PC-3 (cell line): Measurements from ENCODE around the gene EIF1. TPM values are rescaled to one million over a fixed set of nuclear protein-coding genes. Genes with fewer than 3 reads are reported as not detected.
"Not testable (repeated sequence)": the region's sequence is repeated elsewhere in the genome, so short reads cannot be mapped to it uniquely, and the experiment has no call there.

ENCODE experiments used
- ATAC-seq: fragments of 200-7000 bp; cut with Tn5 transposase; 2 replicates; pipeline ENCODE4 v1.9.1; 2020; ENCODE audit warnings: mild to moderate bottlenecking, moderate library complexity
- BruUV-seq: library from RNA; stranded (reverse); fragments of 400-500 nt; replicated peaks from 2 replicates; lab custom pipeline; 2021; lab: Mats Ljungman, UMichigan
- CTCF ChIA-PET: fragments of 300-600 bp; sonication (Branson Sonifier 250); formaldehyde crosslinking; loops from one replicate; lab custom pipeline; 2022; ENCODE audit warnings: antibody characterized with exemption; lab: Charles Lee
- POLR2A ChIA-PET: fragments of 300-600 bp; sonication (Branson Sonifier 250); formaldehyde crosslinking; loops from one replicate; lab custom pipeline; 2022; ENCODE audit warnings: antibody characterized with exemption; ENCODE audit not compliant: unreplicated experiment; lab: Charles Lee
- DNase-seq: peaks from one replicate; pipeline ENCODE4 v3.0.0-alpha.2; 2015
- H2AFZ ChIP-seq: fragments of 300-600 bp; sonication (generic); 2 replicates; pipeline ENCODE4 v1.6.0; 2016; ENCODE audit warnings: antibody characterized with exemption, low read length
- H3F3A ChIP-seq: fragments of 300-600 bp; sonication (generic); one replicate; pipeline ENCODE4 v1.6.0; 2017; ENCODE audit warnings: antibody characterized with exemption, low read length, control low read depth, mild to moderate bottlenecking; ENCODE audit not compliant: unreplicated experiment
- H3K27ac ChIP-seq: fragments of 300-600 bp; sonication (generic); 2 replicates; pipeline ENCODE4 v1.5.1; 2016; ENCODE audit warnings: mild to moderate bottlenecking, low read length
- H3K27me3 ChIP-seq: fragments of 300-600 bp; sonication (generic); 2 replicates; pipeline ENCODE4 v1.6.1; 2016; ENCODE audit warnings: low read length, mixed read lengths
- H3K36me3 ChIP-seq: fragments of 300-600 bp; sonication (generic); 2 replicates; pipeline ENCODE4 v1.6.1; 2016; ENCODE audit warnings: low read depth, mixed run types, low read length, mixed read lengths
- H3K4me1 ChIP-seq: fragments of 300-600 bp; sonication (generic); 2 replicates; pipeline ENCODE4 v1.5.1; 2016; ENCODE audit warnings: low read length; ENCODE audit not compliant: insufficient read depth
- H3K4me2 ChIP-seq: fragments of 300-600 bp; sonication (generic); 2 replicates; pipeline ENCODE4 v1.6.0; 2016; ENCODE audit warnings: low read length
- H3K4me3 ChIP-seq: fragments of 300-600 bp; sonication (generic); 2 replicates; pipeline ENCODE4 v1.5.1; 2016; ENCODE audit warnings: mild to moderate bottlenecking, low read length, mixed read lengths
- H3K79me2 ChIP-seq: fragments of 300-600 bp; sonication (generic); 2 replicates; pipeline ENCODE4 v1.6.1; 2017; ENCODE audit warnings: low read length, mixed read lengths
- H3K9ac ChIP-seq: fragments of 300-600 bp; sonication (generic); 2 replicates; pipeline ENCODE4 v1.6.0; 2016; ENCODE audit warnings: mild to moderate bottlenecking, low read length
- H3K9me2 ChIP-seq: fragments of 300-600 bp; sonication (generic); replicated peaks from 2 replicates; pipeline ENCODE4 v1.6.1; 2016; ENCODE audit warnings: mixed run types, low read length, mixed read lengths
- H3K9me3 ChIP-seq: fragments of 300-600 bp; sonication (generic); 2 replicates; pipeline ENCODE4 v1.6.1; 2016; ENCODE audit warnings: low read length, mixed read lengths
- H4K20me1 ChIP-seq: fragments of 300-600 bp; sonication (generic); 2 replicates; pipeline ENCODE4 v1.6.1; 2016; ENCODE audit warnings: low read length, mixed read lengths
- EZH2 ChIP-seq: fragments of 300-600 bp; sonication (generic); IDR thresholded peaks from one replicate; pipeline ENCODE4 v1.6.1; 2017; ENCODE audit warnings: antibody characterized with exemption, mild to moderate bottlenecking, low read length; ENCODE audit not compliant: unreplicated experiment
- EZH2phosphoT487 ChIP-seq: fragments of 300-600 bp; sonication (generic); IDR thresholded peaks from 2 replicates; pipeline ENCODE4 v1.6.1; 2018; ENCODE audit warnings: mild to moderate bottlenecking, antibody characterized with exemption, low read length, borderline replicate concordance
- intact Hi-C: fragments of 100-400 bp; cut with micrococcal nuclease; formaldehyde crosslinking; loops from 2 replicates; pipeline ENCODE4 v1.9.0; 2023
- total RNA-seq: library from RNA; depleted of rRNA; stranded (reverse); fragments of >200 nt; gene quantifications from 2 replicates; pipeline ENCODE4 v1.2.3, GENCODE V29; 2014
- TF ChIP-seq, protein P1 (sequence below): fragments of 300-600 bp; sonication (generic); conservative IDR thresholded peaks from 2 replicates; pipeline ENCODE4 v1.5.1; 2017; ENCODE audit warnings: antibody characterized with exemption, low read depth, mild to moderate bottlenecking, low read length

The EIF1 gene
- total RNA-seq, 1 experiment from 2014 or later = 88.7 TPM

GRCh38 chr17:41639492-41640473 is 48.9 kb upstream of the EIF1 start:
- Histone ChIP-seq H3F3A (no peaks in the 10 kb centered on the region), H3K27me3 (no peaks in the 10 kb centered on the region), H4K20me1 (no peaks in the 10 kb centered on the region), H3K4me2 (no peak overlapping the region), H3K4me3 (no peak overlapping the region), H3K4me1 (no peaks in the 10 kb centered on the region), H3K9ac (no peak overlapping the region), H3K36me3 (no peaks in the 10 kb centered on the region), H3K79me2 (no peaks in the 10 kb centered on the region), H3K27ac (no peak overlapping the region), H2AFZ (no peak overlapping the region), H3K9me3 (no peaks in the 10 kb centered on the region), H3K9me2 (no peaks in the 10 kb centered on the region)
- ChIA-PET CTCF (no interaction called here), POLR2A (no interaction called here)
- no peak for TF ChIP-seq EZH2
- TF ChIP-seq EZH2phosphoT487 = no peak
- TF ChIP-seq, protein P1, sequence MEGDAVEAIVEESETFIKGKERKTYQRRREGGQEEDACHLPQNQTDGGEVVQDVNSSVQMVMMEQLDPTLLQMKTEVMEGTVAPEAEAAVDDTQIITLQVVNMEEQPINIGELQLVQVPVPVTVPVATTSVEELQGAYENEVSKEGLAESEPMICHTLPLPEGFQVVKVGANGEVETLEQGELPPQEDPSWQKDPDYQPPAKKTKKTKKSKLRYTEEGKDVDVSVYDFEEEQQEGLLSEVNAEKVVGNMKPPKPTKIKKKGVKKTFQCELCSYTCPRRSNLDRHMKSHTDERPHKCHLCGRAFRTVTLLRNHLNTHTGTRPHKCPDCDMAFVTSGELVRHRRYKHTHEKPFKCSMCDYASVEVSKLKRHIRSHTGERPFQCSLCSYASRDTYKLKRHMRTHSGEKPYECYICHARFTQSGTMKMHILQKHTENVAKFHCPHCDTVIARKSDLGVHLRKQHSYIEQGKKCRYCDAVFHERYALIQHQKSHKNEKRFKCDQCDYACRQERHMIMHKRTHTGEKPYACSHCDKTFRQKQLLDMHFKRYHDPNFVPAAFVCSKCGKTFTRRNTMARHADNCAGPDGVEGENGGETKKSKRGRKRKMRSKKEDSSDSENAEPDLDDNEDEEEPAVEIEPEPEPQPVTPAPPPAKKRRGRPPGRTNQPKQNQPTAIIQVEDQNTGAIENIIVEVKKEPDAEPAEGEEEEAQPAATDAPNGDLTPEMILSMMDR = no peak
- no TSS peak for BruUV-seq
- intact Hi-C loops = loop anchor here (10.0 kb wide), 1 partner anchor 235 kb away; no protein-coding TSS in a partner anchor
- DNase-seq (no peak), ATAC-seq (no peak)

DNA sequence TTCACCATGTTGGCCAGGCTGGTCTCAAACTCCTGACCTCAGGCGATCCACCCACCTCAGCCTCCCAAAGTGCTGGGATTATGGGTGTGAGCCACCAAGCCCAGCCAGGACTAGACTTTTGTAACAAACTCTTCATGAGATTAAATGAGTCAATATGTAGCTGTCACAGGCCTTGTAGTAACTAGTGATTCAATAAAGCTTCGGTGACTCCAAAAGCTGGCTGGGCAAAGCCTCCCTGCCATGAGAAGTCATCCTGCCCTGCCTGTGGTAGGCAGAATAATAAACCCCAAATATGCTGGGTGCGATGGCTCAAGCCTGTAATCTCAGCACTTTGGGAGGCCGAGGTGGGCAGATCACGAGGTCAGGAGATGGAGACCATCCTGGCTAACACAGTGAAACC is 48.1 kb upstream of the EIF1 start:
- H3K9me3 ChIP-seq, H4K20me1 ChIP-seq, H3K4me3 ChIP-seq, H3K36me3 ChIP-seq, H3F3A ChIP-seq, BruUV-seq, H3K9ac ChIP-seq, H3K79me2 ChIP-seq, CTCF ChIA-PET, H3K9me2 ChIP-seq, ATAC-seq, H3K27ac ChIP-seq, DNase-seq, POLR2A ChIA-PET, H3K4me2 ChIP-seq, H3K4me1 ChIP-seq, H2AFZ ChIP-seq, H3K27me3 ChIP-seq: not testable (repeated sequence)
- intact Hi-C loops = loop anchor here (10.0 kb wide), 1 partner anchor 236 kb away; no protein-coding TSS in a partner anchor

DNA sequence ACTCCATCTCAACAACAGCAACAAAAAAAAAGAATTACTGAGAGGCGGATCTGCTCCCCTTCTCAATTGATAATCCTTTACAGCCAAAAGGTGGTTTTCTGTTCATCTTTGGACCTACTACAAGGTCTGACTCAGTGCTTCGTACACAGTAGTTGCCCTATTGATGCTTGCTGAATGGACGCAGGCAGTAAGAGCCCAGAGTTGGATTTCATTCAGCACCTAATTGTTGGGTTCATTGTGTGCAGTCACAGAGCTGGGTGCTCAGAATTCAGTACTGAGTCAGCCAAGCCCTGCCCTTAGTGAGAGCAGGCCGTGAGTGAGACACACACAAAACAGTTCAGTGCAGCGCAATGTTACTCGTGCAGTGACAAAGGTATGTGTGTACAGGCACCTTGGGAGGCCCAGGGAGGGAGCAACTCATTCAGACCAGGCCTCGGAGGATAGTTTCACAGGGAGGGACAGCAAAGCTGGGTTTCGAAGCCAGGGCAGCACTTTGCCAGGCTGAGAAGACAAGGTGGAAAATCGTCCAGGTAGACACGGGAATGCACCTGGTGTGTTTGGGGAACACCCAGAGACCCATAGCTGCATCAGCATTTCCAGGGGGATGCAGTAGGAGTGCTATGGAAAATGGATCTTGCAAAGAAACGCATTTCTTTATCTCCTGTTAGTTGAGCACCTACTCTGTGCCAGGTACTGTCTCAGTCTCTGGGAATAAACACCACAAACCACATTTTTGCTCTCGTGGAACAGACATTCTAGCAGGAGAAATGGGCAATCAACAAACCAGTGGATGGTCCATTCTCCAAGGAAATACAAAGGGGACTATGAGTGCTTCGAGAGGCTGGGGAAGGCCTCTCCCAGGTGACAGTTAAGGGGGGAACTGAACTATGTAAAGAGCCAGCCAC is 46.2 kb upstream of the EIF1 start:
- Histone ChIP-seq H3K27ac (no peak overlapping the region), H3K4me2 (no peak overlapping the region), H3K9me3 (no peaks in the 10 kb centered on the region), H3K9ac (no peak overlapping the region), H3K9me2 (no peaks in the 10 kb centered on the region), H3F3A (no peaks in the 10 kb centered on the region), H3K36me3 (no peaks in the 10 kb centered on the region), H4K20me1 (no peaks in the 10 kb centered on the region), H2AFZ (no peak overlapping the region), H3K27me3 (no peaks in the 10 kb centered on the region), H3K4me3 (no peak overlapping the region), H3K79me2 (no peaks in the 10 kb centered on the region), H3K4me1 (no peaks in the 10 kb centered on the region; the same call in 1 of the 2 replicates)
- DNase-seq (peak; percentile 26), ATAC-seq (no peak)
- ChIA-PET POLR2A (interaction anchor here (0.7 kb wide), 1 partner anchor 23 kb away, joined by 6 read pairs; no protein-coding TSS in a partner anchor), CTCF (no interaction called here)
- BruUV-seq = no TSS peak
- intact Hi-C loops = loop anchor here (10.0 kb wide), 1 partner anchor 238 kb away; no protein-coding TSS in a partner anchor
- TF ChIP-seq EZH2 = no peak
- TF ChIP-seq EZH2phosphoT487 = no peak
- TF ChIP-seq, protein P1 = no peak
